HG03045 (cell line): ENCODE measurements around the gene LCORL.
"Not testable (repeated sequence)": the region's sequence is repeated elsewhere in the genome, so short reads cannot be mapped to it uniquely, and the experiment has no call there.

ENCODE experiments used
- ATAC-seq: cut with Tn5 transposase; IDR thresholded peaks from one replicate; pipeline ENCODE4 v1.9.1; 2021; ENCODE audit warnings: mild to moderate bottlenecking, moderate library complexity; ENCODE audit not compliant: unreplicated experiment

LCORL gene

GRCh38 chr4:17865866-17866363 lies 155.6 kb downstream of the LCORL start:
- no peak for ATAC-seq

- not testable (repeated sequence) for ATAC-seq
Measured at GRCh38 chr4:17861906-17862305, 159.6 kb downstream of the LCORL start.

DNA sequence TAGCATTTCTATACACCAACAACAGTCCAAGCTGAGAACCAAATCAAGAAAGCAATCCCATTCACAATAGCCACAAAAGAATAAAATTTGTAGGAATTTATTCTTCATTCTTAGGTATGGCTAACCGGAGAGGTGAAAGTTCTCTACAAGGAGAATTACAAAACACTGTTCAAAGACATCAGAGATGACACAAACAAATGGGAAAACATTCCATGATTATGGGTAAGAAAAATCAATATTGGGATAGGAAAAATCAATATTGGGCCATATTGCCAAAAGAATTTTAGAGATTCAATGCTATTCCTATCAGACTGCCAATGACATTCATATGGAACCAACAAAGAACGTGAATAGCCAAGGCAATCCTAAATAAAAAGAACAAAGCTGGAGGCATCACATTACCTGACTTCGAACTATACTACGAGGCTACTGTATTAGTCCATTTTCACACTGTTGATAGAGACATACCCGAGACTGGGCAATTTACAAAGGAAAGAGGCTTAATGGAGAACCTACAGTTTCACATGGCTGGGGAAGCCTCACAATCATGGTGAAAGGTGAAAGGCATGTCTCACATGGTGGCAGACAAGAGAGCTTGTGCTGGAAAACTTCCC lies 161.7 kb downstream of the LCORL start:
- ATAC-seq, result no peak

GRCh38 chr4:17854036-17854435 lies 167.5 kb downstream of the LCORL start:
- ATAC-seq, result no peak

DNA sequence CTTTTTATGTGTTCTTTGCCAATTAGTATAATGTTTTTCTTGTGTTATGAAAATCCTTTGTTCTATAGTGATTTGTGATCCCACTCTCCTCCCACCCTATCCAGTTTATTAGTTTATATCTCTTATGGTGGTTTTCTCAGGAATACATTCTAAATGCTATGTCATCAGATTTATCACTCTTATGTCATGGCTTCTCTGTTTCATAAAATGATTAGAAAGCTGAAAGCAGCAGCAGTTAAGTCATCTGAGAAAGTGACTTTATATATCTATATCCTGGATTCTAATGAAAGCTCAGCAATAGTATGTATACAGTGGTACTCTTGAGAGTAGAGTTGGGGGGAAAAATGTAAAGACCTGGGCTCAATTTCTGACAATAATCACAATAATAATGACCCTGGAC lies 169.6 kb downstream of the LCORL start:
- no peak for ATAC-seq

DNA sequence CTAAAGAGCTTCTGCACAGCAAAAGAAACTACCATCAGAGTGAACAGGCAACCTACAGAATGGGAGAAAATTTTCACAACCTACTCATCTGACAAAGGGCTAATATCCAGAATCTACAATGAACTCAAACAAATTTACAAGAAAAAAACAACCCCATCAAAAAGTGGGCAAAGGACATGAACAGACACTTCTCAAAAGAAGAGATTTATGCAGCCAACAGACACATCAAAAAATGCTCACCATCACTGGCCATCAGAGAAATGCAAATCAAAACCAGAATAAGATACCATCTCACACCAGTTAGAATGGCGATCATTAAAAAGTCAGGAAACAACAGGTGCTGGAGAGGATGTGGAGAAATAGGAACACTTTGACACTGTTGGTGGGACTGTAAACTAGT lies 171.3 kb downstream of the LCORL start:
- ATAC-seq, result not testable (repeated sequence)

DNA sequence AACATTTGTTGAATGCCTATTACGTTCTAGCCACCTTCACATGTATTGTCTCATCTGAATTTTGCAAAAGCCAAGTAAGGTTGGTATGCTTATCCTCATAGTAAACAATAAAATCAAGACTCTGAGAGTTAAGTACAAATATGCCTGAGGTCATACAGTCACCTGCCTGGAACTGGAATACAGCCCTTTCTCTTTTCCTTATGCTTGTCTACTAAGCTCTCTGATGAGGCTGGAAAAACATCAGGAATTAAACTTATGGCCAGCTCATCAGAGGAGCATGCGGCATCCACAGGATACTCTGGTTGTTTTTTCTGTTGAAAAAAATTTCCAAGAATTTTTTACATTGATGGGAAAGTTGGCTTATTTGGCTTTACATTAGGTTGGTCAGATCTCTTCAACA lies 175.3 kb downstream of the LCORL start:
- ATAC-seq, result no peak

DNA sequence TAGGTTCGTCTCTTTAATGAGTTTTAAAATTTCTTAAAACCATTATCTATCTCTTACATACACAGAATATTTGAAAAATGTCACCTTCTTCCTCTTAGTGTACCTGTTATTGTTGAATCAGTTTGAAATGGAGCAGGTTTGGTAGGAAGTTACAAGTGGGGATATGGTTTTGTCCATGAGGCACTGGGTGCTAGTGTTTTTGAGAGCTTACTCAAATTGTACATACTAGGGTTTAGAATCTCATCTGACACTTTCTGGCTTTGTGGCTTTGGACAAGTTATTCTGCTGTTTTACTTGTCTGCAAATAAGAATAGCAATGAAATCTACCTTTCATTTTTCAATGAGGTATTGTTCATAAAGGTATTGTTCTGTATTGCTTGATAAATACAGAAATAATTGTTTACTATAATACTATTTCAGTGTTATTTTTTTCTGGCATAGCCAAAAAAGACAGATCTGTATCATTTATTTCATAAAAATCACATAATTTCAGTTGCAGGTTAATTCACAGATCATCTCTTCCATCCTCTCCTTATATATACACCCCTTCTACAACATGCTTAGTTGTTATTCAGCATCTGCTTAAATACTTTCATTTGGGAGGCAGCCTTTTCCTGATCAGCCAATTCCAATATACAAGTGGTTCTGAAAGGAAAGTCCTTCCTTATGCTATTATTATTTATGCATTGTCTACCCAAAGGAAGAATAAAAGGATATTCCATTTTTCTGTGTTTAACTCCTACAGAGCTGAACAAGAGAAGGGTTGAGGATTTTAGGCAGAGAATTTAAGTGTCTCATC lies 197.5 kb downstream of the LCORL start:
- no peak for ATAC-seq

- ATAC-seq, result peak; percentile 80
Measured at GRCh38 chr4:17817027-17817426, 204.5 kb downstream of the LCORL start.

- ATAC-seq, result no peak
Measured at GRCh38 chr4:17816142-17816541, 205.4 kb downstream of the LCORL start.

DNA sequence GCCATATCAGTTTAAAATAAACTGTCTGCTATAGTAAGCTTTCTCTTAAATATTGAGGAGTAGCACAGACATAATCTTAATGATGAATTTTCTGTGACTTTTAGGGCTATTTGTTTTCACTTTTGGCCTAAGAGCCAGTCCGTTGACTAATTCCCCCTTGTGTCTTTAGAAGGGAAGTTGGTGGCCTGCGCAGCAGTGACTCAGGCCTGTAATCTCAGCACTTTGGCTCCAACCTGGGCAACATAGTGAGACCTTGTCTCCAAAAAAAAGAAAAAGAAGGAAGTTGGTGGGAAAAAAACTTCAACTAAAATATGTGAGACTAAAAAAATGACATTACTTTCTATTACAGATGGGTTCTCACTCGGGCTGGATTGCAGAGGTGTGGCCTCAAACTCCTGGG lies 207.4 kb downstream of the LCORL start:
- ATAC-seq, result no peak

- ATAC-seq, result no peak
Measured at GRCh38 chr4:17812801-17813200, 208.8 kb downstream of the LCORL start.

DNA sequence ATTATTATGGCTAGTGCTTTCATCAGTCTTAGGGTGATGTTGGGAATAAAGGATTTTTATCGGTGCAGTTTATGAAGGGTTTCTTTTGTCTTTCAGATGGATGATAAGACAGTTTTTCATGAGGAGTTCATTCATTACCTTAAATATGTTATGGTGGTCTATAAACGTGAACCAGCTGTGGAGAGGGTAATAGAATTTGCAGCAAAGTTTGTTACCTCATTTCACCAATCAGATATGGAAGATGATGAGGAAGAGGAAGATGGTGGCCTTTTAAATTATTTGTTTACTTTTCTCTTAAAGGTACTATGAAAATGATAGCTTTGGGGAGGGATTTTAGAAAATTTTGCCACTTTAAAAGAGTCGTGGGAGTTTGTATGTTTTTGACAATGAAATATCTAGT lies 209.4 kb downstream of the LCORL start:
- ATAC-seq, result no peak

GRCh38 chr4:17811078-17811603 lies 210.4 kb downstream of the LCORL start:
- ATAC-seq, result peak; percentile 30

GRCh38 chr4:17810260-17811077 lies 211.1 kb downstream of the LCORL start, which contains the start of the genes DCAF16 and NCAPG:
Gene DCAF16 (minus strand): TSS chr4:17810757. CDS start chr4:17804141, 6,616 bp downstream.
Gene NCAPG (plus strand): TSS chr4:17810979. CDS start chr4:17811078, 99 bp downstream.
- ATAC-seq, result peak; percentile 92

DNA sequence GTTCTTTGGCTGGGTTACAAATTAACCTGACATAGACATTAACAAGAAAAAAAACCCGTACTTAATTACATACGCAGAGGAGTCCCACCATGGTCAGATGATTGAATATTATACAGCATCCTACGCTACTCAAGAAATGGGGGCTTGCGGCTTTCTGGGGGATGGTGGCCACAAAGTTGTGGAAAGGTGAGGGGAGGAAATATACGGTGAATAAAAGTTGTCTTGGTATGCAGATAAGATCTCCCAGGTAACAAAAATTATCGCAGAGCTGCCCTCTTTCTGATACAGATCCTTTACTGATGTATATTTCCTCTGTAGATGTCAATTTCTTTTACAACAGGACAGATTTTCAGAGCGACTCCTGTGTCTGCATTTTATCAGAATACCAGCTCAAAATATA lies 211.9 kb downstream of the LCORL start:
- no peak for ATAC-seq

GRCh38 chr4:17807446-17807845 lies 214.1 kb downstream of the LCORL start:
- no peak for ATAC-seq

- ATAC-seq, result no peak
Measured at GRCh38 chr4:17805580-17806155, 215.9 kb downstream of the LCORL start.

DNA sequence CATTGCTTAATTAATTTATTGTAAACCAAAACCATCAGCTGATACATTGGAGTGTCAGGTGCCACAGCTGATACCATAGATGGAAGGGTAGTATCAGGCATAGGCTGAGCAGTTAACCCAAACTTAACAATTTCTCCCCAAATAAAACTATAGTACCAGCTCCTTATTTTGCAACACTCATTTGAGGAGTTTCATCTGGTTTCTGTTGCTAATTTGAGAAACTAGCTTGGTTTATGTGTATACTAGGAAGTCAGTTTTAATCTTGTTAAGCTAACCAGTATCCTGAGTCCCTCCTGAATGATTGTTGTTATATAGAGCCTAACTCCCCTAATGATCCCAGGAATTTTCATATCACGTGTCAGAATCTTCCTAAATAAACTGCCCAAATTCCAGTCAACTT lies 223.7 kb downstream of the LCORL start:
- no peak for ATAC-seq

DNA sequence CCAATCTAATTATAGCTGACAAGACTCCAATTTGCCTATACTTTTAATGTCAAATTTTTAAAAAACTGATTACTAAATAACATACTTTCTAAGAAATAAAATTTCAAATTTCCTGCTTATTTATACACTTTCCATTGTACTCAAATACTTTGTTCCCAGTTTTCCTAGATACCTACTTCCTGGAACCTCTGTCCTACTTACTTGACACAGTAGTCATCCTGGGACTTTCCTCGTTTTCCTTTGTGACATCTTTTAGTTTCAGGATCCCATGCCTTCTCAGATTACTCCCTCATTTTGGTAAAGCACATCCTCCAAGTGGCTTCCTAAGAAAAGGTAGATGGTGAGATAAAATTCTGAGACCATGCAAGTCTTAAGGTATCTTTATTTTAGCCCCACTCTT lies 226.8 kb downstream of the LCORL start:
- ATAC-seq, result no peak
